ENCODE measurements around the gene CDK16. TPM values are rescaled to one million over a fixed set of nuclear protein-coding genes. Genes with fewer than 3 reads are reported as not detected.

Gene CDK16
- total and polyA plus RNA-seq, 9 of the 15 experiments (the other 6 are each of a cell fraction or from before 2014, with no cell fraction given) = 3.9 to 104 (median 57.5) TPM

- ChIA-PET POLR2A (no interaction called here), CTCF (ENCODE audit: low intra/inter-chr PET ratio) (no interaction called here)
- intact Hi-C loops (cut with micrococcal nuclease) (no loop called here), in situ Hi-C loops (cut with MboI) (no loop called here)
- H3K4me2 ChIP-seq (ENCODE audit: insufficient read depth, low read length) = no peak overlapping the region
- no peak for FAIRE-seq
- H3K27me3 ChIP-seq (ENCODE audit: control insufficient read depth in 2 of 2, insufficient read depth in 2 of 2, low read length in 2 of 2) = no peaks in the 10 kb centered on the region
- peaks cover 92% of the 10 kb centered on the region for H3K36me3 ChIP-seq (ENCODE audit: control insufficient read depth, insufficient read depth, low read length)
- no peaks in the 10 kb centered on the region for H3K9me1 ChIP-seq (ENCODE audit: control insufficient read depth, insufficient read depth, low read length)
- 100% methylated on average over 2 of the region's 3 CpGs for WGBS (ENCODE audit: insufficient coverage, low coverage, missing lambda C conversion rate)
- H3K4me3 ChIP-seq = no peak overlapping the region
- ATAC-seq = no peak
- H4K20me1 ChIP-seq (replicated peaks; ENCODE audit: control insufficient read depth, insufficient read depth, low read length) = no peaks in the 10 kb centered on the region
- no peaks in the 10 kb centered on the region for H3K9me3 ChIP-seq (replicated peaks; ENCODE audit: control insufficient read depth, insufficient read depth, low read depth, low read length)
- H3K4me1 ChIP-seq (replicated peaks in 1 of 2; ENCODE audit: control insufficient read depth in 2 of 2, insufficient read depth in 2 of 2, low read length in 2 of 2) = no peaks in the 10 kb centered on the region
- H2AFZ ChIP-seq (ENCODE audit: low read depth, low read length) = no peak overlapping the region
- no peak overlapping the region for H3K9ac ChIP-seq (ENCODE audit: insufficient read depth in 1 of 2, low read depth in 2 of 2, low read length in 2 of 2)
- TF ChIP-seq SIN3B (IDR thresholded peaks at IDR 0.05; ENCODE audit: low read depth) = no peak
- TF ChIP-seq MCM5 (IDR thresholded peaks at IDR 0.05; ENCODE audit: low read depth) = no peak
- TF ChIP-seq, protein P1, sequence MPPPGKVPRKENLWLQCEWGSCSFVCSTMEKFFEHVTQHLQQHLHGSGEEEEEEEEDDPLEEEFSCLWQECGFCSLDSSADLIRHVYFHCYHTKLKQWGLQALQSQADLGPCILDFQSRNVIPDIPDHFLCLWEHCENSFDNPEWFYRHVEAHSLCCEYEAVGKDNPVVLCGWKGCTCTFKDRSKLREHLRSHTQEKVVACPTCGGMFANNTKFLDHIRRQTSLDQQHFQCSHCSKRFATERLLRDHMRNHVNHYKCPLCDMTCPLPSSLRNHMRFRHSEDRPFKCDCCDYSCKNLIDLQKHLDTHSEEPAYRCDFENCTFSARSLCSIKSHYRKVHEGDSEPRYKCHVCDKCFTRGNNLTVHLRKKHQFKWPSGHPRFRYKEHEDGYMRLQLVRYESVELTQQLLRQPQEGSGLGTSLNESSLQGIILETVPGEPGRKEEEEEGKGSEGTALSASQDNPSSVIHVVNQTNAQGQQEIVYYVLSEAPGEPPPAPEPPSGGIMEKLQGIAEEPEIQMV (tag; conservative IDR thresholded peaks at IDR 0.05; ENCODE audit: low read depth) = no peak
- TF ChIP-seq COPS2 (conservative IDR thresholded peaks at IDR 0.05) = no peak
- no peak for TF ChIP-seq ETS2 (tag; IDR thresholded peaks at IDR 0.05; ENCODE audit: borderline replicate concordance, poor library complexity, severe bottlenecking)
- TF ChIP-seq SRSF1 (IDR thresholded peaks at IDR 0.05; ENCODE audit: low read depth, low read length) = no peak
- TF ChIP-seq TSC22D4 (tag; IDR thresholded peaks at IDR 0.05) = no peak
- no peaks in the 10 kb centered on the region for H3K79me2 ChIP-seq (ENCODE audit: control insufficient read depth, insufficient read depth, low read length)
- no TSS peak for BruUV-seq (replicated peaks)
- H3K27ac ChIP-seq (ENCODE audit: extremely low read depth, low read depth, low read length) = no peak overlapping the region
- no peak for DNase-seq (ENCODE audit: extremely low read depth in 1 of 4, low spot score in 3 of 4)
Observed at GRCh38 chrX:47206316-47206715, 12.2 kb upstream of the CDK16 start.
